Caco-2 (cell line): Measurements from ENCODE around the gene SERGEF. TPM values are rescaled to one million over a fixed set of nuclear protein-coding genes. Genes with fewer than 3 reads are reported as not detected.

ENCODE experiments used
- BruUV-seq: library from RNA; stranded (reverse); fragments of 400-500 nt; replicated peaks from 2 replicates; lab custom pipeline; 2021; lab: Mats Ljungman, UMichigan
- CTCF ChIA-PET: fragments of 300-600 bp; sonication (Branson Sonifier 250); formaldehyde crosslinking; loops from one replicate; lab custom pipeline; 2022; ENCODE audit warnings: antibody characterized with exemption; lab: Charles Lee
- POLR2A ChIA-PET: fragments of 300-600 bp; sonication (Branson Sonifier 250); formaldehyde crosslinking; loops from one replicate; lab custom pipeline; 2022; ENCODE audit warnings: antibody characterized with exemption; lab: Charles Lee
- DNase-seq, 2 experiments: peaks; one replicate each; pipeline versions ENCODE4 v3.0.0 to v3.0.0-alpha.2; 2020 to 2022
- H3K27me3 ChIP-seq: replicated peaks from 2 replicates; pipeline ENCODE4 v1.6.0; 2011; ENCODE audit warnings: low read length; ENCODE audit not compliant: control insufficient read depth, insufficient read depth
- H3K36me3 ChIP-seq: 2 replicates; pipeline ENCODE4 v1.5.1; 2011; ENCODE audit warnings: low read length; ENCODE audit not compliant: control insufficient read depth, insufficient read depth
- H3K4me1 ChIP-seq: fragments of 250-450 bp; sonication (Bioruptor Pico); 2 replicates; pipeline ENCODE4 v1.5.1; 2020; ENCODE audit warnings: mild to moderate bottlenecking
- H3K4me3 ChIP-seq: 2 replicates; pipeline ENCODE4 v1.5.1; 2011; ENCODE audit warnings: low read depth, mild to moderate bottlenecking, control low read depth, low read length
- H3K9me3 ChIP-seq: fragments of 250-450 bp; sonication (Bioruptor Pico); 2 replicates; pipeline ENCODE4 v1.5.1; 2020; ENCODE audit warnings: mild to moderate bottlenecking, moderate library complexity
- H3K27ac Mint-ChIP-seq: one replicate; pipeline ENCODE4 v1.8.0; 2022; ENCODE audit warnings: mixed read lengths; ENCODE audit not compliant: unreplicated experiment
- H3K27me3 Mint-ChIP-seq: one replicate; pipeline ENCODE4 v1.8.0; 2022; ENCODE audit warnings: mixed read lengths; ENCODE audit not compliant: insufficient read depth, unreplicated experiment
- H3K36me3 Mint-ChIP-seq: one replicate; pipeline ENCODE4 v1.8.0; 2022; ENCODE audit warnings: mild to moderate bottlenecking, mixed read lengths; ENCODE audit not compliant: insufficient read depth, unreplicated experiment
- H3K4me1 Mint-ChIP-seq: one replicate; pipeline ENCODE4 v1.8.0; 2022; ENCODE audit warnings: low read depth, mixed read lengths; ENCODE audit not compliant: unreplicated experiment
- H3K4me3 Mint-ChIP-seq: one replicate; pipeline ENCODE4 v1.8.0; 2022; ENCODE audit warnings: mild to moderate bottlenecking, moderate library complexity, mixed read lengths; ENCODE audit not compliant: unreplicated experiment
- H3K9me3 Mint-ChIP-seq: one replicate; pipeline ENCODE4 v1.8.0; 2022; ENCODE audit warnings: mixed read lengths; ENCODE audit not compliant: unreplicated experiment
- CTCF ChIP-seq, 2 experiments: fragments of 200-600 bp in 1 of 2; IDR thresholded peaks; 1 replicate in 1 of 2; 2 replicates in 1 of 2; pipeline versions ENCODE4 v1.5.1 to v1.8.0; 2011 to 2022; ENCODE audit warnings: antibody characterized with exemption in 1 of 2, control low read depth in 1 of 2, inconsistent platforms in 1 of 2, low read depth in 1 of 2, low read length in 1 of 2, mild to moderate bottlenecking in 1 of 2, moderate library complexity in 1 of 2; ENCODE audit not compliant: insufficient read depth in 1 of 2, severe bottlenecking in 1 of 2, unreplicated experiment in 1 of 2
- intact Hi-C: fragments of 100-400 bp; cut with micrococcal nuclease; formaldehyde crosslinking; loops from one replicate; pipeline ENCODE4 v1.10.0; 2022; ENCODE audit not compliant: unreplicated experiment
- total RNA-seq: library from RNA; stranded (reverse); gene quantifications from 2 replicates; pipeline ENCODE4 v1.2.3, GENCODE V29; 2022

SERGEF gene
- total RNA-seq, 1 experiment from 2014 or later: 17.5 TPM

- no peaks in the 10 kb centered on the region for H3K4me1 Mint-ChIP-seq
- no TSS peak for BruUV-seq
- no peaks in the 10 kb centered on the region; the same call in 1 of the 2 replicates for H3K27me3 ChIP-seq
- H3K9me3 Mint-ChIP-seq: no peaks in the 10 kb centered on the region
- no peaks in the 10 kb centered on the region for H3K9me3 ChIP-seq
- no peaks in the 10 kb centered on the region for H3K4me1 ChIP-seq
- no peak overlapping the region for H3K4me3 ChIP-seq
- no peaks in the 10 kb centered on the region for H3K36me3 ChIP-seq
- DNase-seq: peak in 1 of 2 experiments; percentile 9
- H3K27me3 Mint-ChIP-seq: peaks cover 20% of the 10 kb centered on the region
- TF ChIP-seq CTCF (IDR thresholded peaks at IDR 0.05; ENCODE audit: insufficient read depth in 1 of 2, low read depth in 1 of 2, low read length in 1 of 2, severe bottlenecking in 1 of 2, unreplicated experiment in 1 of 2): no peak
- H3K36me3 Mint-ChIP-seq: no peaks in the 10 kb centered on the region
- intact Hi-C loops: no loop called here
- POLR2A ChIA-PET: no interaction called here
- CTCF ChIA-PET: interaction anchor here (0.8 kb wide), 1 partner anchor 12 kb away, joined by 3 read pairs; no protein-coding TSS in a partner anchor
- H3K4me3 Mint-ChIP-seq: no peak overlapping the region
- no peak overlapping the region for H3K27ac Mint-ChIP-seq
Measured at GRCh38 chr11:17743026-17743807, 269.6 kb downstream of the SERGEF start.

GRCh38 chr11:17742019-17742418 lies 270.8 kb downstream of the SERGEF start:
- intact Hi-C loops: no loop called here
- H3K9me3 ChIP-seq: no peaks in the 10 kb centered on the region

GRCh38 chr11:17741487-17741886 lies 271.4 kb downstream of the SERGEF start:
- no peak overlapping the region for H3K27ac Mint-ChIP-seq
- Histone ChIP-seq H3K4me1 (no peaks in the 10 kb centered on the region), H3K9me3 (no peaks in the 10 kb centered on the region), H3K36me3 (no peaks in the 10 kb centered on the region), H3K4me3 (no peak overlapping the region), H3K27me3 (no peaks in the 10 kb centered on the region; the same call in 1 of the 2 replicates)
- H3K9me3 Mint-ChIP-seq: no peaks in the 10 kb centered on the region
- no TSS peak for BruUV-seq
- DNase-seq: peak in 1 of 2 experiments; percentile 19
- H3K4me3 Mint-ChIP-seq: no peak overlapping the region
- no peaks in the 10 kb centered on the region for H3K36me3 Mint-ChIP-seq
- TF ChIP-seq CTCF (IDR thresholded peaks at IDR 0.05; ENCODE audit: insufficient read depth in 1 of 2, low read depth in 1 of 2, low read length in 1 of 2, severe bottlenecking in 1 of 2, unreplicated experiment in 1 of 2): no peak
- CTCF ChIA-PET: interaction anchor here (2.2 kb wide), 1 partner anchor 10 kb away, joined by 10 read pairs; no protein-coding TSS in a partner anchor
- intact Hi-C loops: no loop called here
- H3K4me1 Mint-ChIP-seq: no peaks in the 10 kb centered on the region
- POLR2A ChIA-PET: no interaction called here
- peaks cover 15% of the 10 kb centered on the region for H3K27me3 Mint-ChIP-seq

More at GRCh38 chr11:17742019-17742418, 270.8 kb downstream of the SERGEF start:
- ChIA-PET POLR2A (no interaction called here), CTCF (interaction anchor here (2.2 kb wide), 1 partner anchor 11 kb away, joined by 10 read pairs; no protein-coding TSS in a partner anchor)
- Histone ChIP-seq H3K4me3 (no peak overlapping the region), H3K36me3 (no peaks in the 10 kb centered on the region), H3K27me3 (no peaks in the 10 kb centered on the region; the same call in 1 of the 2 replicates), H3K4me1 (no peaks in the 10 kb centered on the region)
- Mint-ChIP-seq H3K36me3 (no peaks in the 10 kb centered on the region), H3K4me1 (no peaks in the 10 kb centered on the region), H3K9me3 (no peaks in the 10 kb centered on the region), H3K27me3 (peaks cover 15% of the 10 kb centered on the region), H3K27ac (no peak overlapping the region), H3K4me3 (no peak overlapping the region)
- DNase-seq: peak in 1 of 2 experiments; percentile 20
- no peak for TF ChIP-seq CTCF (IDR thresholded peaks at IDR 0.05; ENCODE audit: insufficient read depth in 1 of 2, low read depth in 1 of 2, low read length in 1 of 2, severe bottlenecking in 1 of 2, unreplicated experiment in 1 of 2)
- BruUV-seq: no TSS peak
